Activated CD8-positive, alpha-beta memory T cell treated with anti-CD3 and anti-CD28 coated beads for 1 hour (primary cell): ENCODE measurements around the gene CDKN2B.
"Not testable (repeated sequence)": the region's sequence is repeated elsewhere in the genome, so short reads cannot be mapped to it uniquely, and the experiment has no call there.

Source experiments
- DNase-seq, 2 donors: peaks; one replicate each; pipeline ENCODE4 v3.0.0-alpha.2; 2020; ENCODE audit warnings: low read depth in 1 of 2; ENCODE audit errors: extremely low read depth in 1 of 2

Gene CDKN2B

GRCh38 chr9:21969951-21970799 is 38.9 kb downstream of the CDKN2B start:
- no peak for DNase-seq

DNA sequence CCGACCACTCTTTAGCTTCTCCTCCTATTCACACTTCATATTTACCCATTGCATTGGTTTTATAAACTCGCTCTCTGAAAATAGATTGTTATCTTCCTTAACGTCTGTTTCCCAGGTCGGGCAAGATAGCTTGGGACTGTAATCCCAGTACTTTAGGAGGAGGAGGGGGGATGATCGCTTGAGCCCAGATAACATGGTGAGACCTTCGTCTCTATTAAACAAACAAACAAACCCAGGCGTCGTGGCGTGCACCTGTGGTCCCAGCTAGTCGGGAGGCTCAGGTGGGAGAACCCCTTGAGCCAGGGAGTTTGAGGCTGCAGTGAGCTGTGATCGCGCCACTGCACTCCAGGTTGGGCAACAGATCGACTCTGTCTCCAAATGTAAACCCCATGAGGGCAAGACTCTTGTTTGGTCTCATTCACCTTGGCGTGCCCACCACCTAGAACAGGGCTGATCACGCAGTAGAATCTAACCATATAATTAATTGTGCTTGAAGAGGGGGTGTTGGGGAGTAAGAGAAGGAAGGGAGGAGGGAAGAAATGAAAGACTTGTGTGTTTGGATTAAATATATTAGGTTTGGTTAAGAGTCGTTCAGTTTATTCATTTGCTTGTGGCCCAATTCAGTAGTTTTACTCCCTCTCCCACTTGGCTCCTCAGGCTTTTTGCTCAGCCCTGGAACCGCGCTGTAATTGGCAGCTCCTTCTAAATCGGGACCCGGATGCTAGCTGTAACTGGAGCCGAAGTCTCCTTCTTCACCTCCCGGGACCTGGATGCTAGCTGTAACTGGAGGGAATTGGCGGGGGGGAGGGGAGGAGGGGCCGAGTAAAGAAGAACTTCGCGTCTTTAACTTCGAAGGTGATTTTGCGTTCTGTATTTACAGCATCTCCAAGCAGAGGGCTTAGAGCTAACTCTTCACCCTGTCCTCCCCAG is 39.8 kb downstream of the CDKN2B start:
- DNase-seq = no peak

DNA sequence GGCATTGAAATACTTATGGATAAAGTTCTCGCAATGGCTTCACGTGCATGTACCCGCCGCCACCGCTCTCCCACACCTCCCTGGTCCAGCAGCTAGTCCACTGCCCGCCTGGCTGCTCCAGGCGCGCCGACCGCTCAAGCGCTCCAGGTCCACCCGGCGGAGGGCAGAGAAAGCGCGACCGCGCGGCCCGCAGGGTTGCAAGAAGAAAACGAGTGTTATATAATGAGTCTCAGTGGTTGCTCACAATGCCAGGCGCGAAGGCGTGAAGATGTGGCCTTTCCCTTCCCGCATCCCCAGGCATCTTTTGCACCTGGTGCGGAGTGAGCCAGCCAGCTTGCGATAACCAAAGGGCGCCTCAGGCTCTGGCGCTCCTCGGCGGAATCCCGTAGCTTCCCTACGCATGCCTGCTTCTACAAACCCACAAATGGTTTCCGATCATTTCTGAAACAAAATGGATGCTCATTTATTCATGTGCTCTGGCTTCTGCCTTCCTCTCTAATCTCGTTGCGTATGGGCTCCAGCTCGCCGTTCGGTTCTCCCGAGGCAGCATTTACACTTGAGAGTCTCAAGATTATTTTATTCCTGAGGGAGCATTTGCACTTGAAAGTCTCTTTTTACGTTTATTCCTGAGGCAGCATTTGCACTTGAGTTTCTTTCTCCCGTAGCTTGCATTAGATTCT is 40.6 kb downstream of the CDKN2B start:
- DNase-seq = no peak

- no peak for DNase-seq
These were observed 41.4 kb downstream of the CDKN2B start for GRCh38 chr9:21967702-21968101.

- no peak for DNase-seq
These were observed 41.9 kb downstream of the CDKN2B start for GRCh38 chr9:21967169-21967568.

DNA sequence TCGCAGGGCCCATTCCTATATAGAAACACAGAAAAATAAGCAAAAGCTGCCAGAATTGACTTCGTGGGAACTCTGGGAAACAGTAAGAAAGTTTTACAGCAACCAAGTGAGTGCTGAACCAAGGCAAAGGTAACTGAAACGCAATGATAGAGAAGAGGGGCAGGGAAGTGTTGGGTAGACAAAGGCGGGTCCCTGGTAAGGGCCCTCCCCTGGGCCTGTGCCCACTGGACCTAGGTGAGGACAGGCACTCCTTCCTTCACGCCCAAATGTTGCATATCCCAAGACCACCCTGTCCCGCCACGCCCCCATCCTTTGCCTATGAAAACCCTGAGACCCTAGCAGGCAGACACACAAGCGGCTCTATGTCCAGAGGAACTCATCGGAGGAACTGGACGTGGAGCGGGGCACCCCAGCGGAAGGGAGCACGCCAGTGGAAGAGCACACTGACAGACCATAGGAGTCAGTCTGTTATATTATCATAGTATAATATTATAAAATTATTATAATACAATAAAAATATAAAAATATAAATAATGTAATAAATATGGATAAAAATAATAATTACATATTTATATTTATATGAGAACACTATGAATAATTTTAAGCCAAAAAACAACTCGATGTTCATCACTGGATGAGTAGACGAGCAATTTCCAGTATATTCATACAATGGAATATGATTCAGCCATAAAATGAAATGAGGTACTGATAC is 42.8 kb downstream of the CDKN2B start:
- no peak for DNase-seq

DNA sequence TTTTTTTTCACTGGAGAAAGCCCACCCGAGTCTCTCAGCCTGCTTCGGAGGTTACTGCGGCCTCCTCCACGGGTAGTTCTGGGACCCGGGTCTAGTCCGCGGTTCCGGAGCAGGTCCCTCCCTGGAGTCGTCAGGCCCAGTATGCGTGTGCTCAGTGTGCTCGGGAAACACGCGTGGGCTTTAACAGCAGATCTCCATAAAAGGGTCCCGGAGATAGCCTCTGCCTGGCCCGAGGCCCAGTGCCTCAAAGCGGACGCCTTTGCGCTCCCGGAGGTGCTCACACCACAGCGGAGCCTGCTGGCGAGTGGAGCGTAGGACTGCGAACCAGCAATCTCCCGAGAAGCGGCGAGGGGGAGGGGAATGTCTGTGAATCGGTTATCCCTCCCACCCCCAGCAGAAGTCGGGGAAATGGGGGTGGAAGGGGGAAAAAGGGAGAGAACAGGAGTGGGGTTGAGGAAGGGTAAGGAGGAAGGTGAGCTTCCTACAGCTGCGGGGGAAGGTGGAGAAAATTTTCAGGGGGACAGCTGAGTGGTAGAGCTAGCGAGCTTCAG is 43.6 kb downstream of the CDKN2B start:
- DNase-seq = no peak

DNA sequence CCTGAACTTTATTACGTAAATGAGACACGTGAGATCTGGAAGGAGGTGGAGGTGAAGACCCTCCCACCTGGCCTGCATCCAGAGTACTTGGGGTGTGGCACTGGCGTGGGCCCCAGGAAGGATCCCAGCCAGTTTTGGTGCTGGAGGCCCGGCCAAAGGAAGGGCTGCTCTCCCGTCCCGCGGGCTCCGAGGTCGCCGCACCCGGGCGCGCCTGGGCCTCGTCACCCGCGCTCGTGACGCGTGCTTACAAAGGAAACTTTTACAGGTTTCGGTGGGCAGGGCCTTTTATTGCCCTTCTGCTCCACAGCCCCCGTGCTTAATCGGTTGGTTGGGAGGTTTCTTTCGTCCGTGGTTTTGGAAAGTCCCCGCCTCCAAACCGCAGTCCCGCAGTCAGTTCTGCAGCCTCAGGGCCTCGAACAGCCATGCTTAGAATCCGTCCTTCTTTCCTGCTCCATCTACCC is 44.1 kb downstream of the CDKN2B start:
- DNase-seq = peak in 1 of 2 donors; percentile 19

DNA sequence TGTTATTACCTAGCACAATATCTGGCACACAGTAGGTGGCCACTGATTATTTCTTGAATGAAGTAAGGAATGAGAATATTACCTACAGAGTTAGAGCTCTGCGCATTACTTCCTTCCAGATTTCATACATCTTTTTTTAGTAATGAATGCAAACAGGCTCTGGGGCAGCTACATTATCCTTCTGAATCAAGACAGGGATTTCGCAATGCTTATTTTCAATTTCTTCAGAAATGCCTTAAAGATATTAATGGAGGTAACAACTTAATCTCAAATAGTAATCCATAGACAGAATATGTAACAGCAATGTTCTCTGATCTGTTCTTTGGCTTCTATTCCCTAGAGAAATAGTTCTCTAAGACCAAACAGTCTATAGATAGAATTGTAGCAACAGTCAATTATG is 47.5 kb downstream of the CDKN2B start:
- DNase-seq = no peak

DNA sequence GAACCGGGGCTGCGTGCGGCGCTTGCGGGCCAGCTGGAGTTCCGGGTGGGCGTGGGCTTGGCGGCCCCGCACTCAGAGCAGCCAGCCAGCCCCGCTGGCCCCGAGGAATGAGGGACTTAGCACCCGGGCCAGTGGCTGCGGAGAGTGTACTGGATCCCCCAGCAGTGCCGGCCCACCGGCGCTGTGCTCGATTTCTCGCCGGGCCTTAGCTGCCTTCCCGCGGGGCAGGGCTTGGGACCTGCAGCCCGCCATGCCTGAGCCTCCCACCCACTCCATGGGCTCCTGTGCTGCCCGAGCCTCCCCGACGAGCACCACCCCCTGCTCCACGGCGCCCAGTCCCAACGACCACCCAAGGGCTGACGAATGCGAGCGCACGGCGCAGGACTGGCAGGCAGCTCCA is 49.8 kb downstream of the CDKN2B start:
- DNase-seq = not testable (repeated sequence)

GRCh38 chr9:21958833-21959232 is 50.3 kb downstream of the CDKN2B start:
- DNase-seq = no peak
